Prostate gland (tissue), 2 donors: ENCODE results near the gene DIPK1B.

Source experiments
- CTCF ChIP-seq, 4 experiments: fragments of 200-600 bp in 2 of 4; fragments of 450-650 bp in 2 of 4; sonication (generic) in 2 of 4; IDR thresholded peaks; 1 replicate in 3 of 4; 2 replicates in 1 of 4; pipeline ENCODE4 v1.5.1; 2016 to 2019; ENCODE audit warnings: antibody characterized with exemption in 4 of 4, mild to moderate bottlenecking in 2 of 4, moderate library complexity in 2 of 4
- POLR2A ChIP-seq: fragments of 450-650 bp; IDR thresholded peaks from one replicate; pipeline ENCODE4 v1.6.1; 2016; ENCODE audit warnings: antibody characterized with exemption, mild to moderate bottlenecking
- POLR2AphosphoS5 ChIP-seq: sonication (generic); formaldehyde crosslinking; IDR thresholded peaks from one replicate; pipeline ENCODE4 v1.6.1; 2017; ENCODE audit warnings: antibody characterized with exemption

GRCh38 chr9:136760424-136760823 lies 48.1 kb downstream of the DIPK1B start:
- no peak for TF ChIP-seq CTCF (IDR thresholded peaks at IDR 0.05)
- no peak for TF ChIP-seq POLR2AphosphoS5
- TF ChIP-seq POLR2A = no peak
